ENCODE results near the gene LRRC71.

DNA sequence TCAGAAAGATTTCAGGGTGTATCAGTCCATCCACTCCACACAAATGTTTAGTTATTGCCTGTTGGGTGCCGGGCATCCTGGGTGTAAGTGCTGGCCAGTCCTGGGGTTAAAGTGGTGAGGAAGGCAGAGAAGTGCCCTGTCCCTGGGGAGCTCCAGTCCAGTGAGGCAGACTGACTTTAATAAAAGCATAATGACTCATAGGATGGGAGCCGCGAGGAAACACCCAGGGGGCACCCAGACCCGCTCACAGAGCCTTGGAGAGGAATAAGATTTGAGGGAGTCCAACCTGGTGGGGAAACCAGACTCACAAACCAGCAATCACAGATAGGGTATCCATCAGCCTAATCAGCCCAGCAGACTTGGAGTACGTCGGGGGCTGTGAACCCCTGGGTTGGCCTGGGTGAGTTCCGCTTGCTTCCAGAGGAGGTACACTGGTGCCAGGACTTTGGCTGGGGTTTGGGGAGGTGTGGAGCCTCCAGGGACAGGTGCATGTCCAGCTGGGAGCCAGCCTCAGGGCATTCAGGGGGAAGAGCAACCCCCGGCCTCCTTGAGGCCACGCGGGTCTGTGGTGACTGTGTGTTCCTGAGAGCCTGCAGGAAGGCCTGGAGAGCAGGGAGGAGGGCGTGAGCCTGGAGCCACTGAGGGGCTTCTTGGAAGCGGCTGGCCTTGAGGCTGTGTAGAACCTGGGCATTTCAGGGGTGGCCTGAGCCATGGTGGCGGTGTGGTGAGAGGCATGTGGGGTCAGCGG, 23.2 kb upstream of the LRRC71 start:
- TF ChIP-seq GATA3 (IDR thresholded peaks at IDR 0.05; ENCODE audit: low read depth, low read length) (no peak), GATA2 (IDR thresholded peaks at IDR 0.05; ENCODE audit: low read depth, low read length) (no peak)

Measured in SH-SY5Y (cell line).